ENCODE data around the gene MYH7.

MYH7 gene

DNA sequence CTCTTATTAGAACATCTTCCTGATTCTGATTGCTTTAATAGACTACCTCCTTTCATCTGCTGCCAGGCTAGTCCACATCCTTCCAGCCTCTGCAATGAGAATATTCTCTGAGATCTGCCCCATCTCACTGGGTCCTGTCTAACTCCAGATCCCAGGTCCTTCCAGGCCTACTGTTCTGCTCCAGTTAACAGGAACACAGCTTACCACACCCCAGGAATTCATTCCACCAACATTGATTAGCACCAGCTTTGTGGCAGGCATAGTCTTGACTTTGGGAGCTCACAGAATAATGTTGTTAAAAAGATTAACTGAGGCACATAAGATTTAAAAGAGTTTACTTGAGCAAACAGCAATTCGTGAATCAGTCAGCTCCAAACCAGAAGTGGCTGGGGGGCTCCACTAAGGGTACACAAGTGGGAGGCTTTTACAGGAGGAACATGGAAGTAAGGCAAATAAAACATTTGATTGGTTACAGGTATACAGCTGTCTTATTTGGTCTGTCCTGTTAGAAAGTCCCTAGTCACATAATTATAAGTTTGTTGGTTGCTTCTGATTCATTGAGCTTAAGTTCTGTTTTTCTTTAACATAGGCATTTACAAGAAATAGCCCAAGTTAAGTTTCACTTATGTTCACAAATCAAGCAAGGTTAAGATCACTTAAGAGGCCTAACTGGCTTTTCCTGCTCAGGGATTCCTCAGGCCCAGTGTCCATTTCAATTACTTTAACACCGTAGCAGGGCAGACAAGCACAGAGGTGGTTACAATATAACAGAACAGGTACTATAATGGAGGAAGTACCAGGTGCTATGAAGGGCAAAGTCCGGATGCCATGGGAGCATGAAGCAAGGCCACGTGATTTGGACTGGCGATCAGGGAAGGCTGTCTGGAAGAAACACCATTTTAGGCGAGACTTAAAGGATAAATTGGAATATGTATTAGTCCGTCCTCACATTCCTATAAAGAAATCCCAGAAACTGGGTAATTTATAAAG lies 12.2 kb upstream of the MYH7 start:
- DNase-seq (ENCODE audit: low read depth in 2 of 2): no peak

DNA sequence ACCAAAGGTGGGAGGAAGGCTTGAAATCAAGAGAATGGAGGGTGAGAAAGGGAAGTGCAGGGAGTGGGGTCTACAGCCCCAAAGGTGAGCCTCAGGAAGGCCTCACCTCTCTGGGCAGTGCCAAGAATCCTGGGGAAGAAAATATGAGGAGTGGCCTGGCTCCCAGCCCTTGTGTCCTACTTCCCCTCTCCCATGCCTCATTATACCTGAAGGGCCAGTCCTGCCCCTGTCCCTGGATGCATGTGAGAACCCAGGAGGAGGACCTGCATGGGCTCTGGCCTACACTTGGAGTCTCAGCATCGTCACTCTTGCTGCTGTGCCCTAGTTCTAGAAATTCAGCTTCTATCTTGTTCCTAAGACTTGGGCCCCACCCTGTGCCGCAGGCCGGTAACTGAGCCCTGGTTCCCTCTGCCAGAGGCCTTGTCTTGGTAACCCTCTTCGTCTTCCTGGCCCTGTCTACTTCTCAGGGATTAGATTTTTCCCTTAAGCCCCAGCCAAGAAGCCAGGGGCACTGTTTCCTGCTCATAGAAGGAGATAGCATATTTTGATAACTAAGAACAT lies 10.9 kb upstream of the MYH7 start:
- no peak for DNase-seq (ENCODE audit: low read depth in 2 of 2)

DNA sequence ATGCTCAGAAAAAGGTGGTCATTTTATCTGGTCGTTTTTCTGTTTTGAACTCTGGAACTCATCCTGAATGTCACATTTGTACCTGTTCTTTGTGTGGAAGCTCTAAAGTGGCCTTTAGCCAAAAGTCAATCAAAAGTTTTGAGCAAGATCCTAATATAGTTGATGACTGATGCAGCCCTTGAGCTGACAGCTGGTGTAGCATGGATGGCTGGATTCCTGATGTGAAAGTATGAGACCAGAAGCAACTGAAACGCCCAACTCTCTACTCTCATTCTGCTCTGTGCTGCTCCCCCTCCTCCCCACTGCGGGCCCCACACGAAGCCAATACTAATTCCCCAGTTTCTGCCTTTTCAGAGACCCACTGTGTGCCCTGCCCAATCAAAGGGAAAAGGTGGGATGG lies 10.3 kb upstream of the MYH7 start:
- DNase-seq (ENCODE audit: low read depth in 2 of 2): no peak

DNA sequence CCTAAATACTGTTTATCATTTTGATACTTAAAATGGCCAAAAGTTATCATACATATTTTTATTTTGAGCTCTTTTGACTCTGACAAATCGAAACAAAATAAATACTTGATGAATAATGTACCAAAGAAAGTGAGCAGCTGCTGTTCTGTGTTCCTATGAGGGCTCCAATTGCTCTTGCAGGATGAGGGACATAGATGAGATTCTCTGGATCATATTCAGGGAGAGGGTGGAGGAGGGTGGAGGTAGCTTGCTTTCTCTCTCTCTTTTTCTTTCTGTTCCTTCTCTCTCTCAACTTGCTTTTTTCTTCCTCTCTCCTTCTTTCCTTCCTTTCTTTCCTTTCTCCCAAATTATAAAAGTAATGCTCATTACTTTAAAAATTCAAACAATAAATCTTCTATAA lies 8.9 kb upstream of the MYH7 start:
- DNase-seq (ENCODE audit: low read depth in 2 of 2): no peak

DNA sequence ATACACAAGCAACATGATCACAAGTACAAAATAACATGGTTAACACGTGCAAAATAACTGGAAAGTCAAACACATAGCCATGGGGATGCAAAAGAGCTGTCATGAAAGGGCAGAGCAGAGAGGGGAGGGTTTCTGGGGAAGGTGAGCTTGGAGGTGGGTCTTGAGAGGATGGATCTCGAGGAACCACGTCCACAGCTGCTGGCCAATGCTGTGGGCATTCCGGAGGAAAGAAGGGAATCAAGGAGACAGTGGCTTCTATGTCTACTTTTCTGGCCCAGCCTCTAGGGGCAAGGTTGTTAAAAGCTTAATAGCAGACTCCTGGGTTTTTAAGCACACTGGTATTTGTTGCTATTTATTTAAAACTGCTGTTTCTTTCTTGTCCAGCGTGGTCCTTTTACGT lies 8.4 kb upstream of the MYH7 start:
- no peak for DNase-seq (ENCODE audit: low read depth in 2 of 2)

DNA sequence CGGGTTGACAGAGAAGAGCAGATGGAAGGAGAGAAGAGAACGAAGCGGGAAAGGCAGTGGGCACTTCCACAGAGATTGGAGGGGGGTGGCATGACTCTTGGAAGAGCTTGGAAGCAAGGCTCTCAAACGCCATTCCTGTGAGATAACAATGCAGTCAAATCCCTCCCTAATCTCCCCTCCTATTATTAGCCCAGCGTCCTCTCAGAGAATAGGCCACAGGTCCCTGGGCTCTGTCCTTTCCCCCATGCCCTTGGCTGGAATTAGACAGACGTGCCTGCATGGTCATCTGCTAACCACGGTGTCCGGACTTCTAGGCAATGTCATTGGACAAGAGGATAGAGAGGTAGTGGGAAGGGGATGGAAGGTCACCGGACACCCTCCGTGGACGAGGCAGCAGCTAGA lies 8.0 kb upstream of the MYH7 start:
- no peak for DNase-seq (ENCODE audit: low read depth in 2 of 2)

DNA sequence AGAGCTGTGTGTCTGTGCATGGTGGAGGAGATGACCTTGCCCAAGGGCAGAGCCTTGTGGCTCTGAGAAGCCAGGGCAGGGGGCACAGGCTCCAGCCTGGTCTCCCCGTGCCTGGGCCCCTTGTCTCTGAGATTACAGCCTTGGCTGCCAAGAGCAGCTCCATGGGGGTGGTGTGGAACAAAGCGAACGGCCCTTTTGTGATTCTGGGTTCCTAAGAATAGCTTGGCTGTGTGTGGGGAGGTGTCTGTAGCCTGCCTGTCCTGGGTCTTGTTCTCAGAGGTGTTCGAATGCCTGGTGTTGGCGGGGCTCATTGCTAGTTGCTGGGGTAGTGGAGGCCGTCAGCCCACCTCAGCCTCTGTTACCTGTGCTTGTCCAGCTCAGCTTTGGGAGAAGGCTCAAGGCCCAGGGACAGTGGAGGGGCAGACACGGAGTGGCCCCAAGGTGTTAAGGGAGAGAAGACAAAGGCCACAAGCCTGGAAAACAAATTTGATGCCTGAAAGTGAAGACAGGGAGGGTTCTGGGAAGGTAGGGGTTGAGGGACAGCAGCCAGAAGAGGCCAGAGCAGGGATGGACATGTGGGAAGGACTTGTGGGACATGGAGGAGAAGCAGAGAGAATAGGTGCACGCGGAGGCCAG lies 7.4 kb upstream of the MYH7 start:
- DNase-seq (ENCODE audit: low read depth in 2 of 2): no peak

DNA sequence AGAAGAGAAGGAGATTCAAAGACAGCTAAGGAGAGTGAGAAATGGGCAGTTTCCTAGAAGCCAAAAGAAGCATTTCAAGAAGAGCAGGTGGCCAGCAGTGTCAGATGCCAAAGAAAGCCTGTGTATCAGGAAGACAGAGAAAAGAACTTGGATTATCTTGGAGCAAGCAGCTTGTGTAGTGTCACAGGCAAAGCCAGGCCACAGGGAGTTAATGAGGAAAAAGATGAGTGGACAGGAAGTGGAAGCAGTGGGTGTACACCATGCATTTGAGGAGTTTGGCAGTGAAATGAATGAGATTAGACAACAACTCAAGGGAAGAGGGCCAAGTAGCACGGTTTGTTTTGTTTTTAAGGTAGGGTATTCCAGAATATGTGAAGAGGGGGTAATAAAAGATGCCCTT lies 5.6 kb upstream of the MYH7 start:
- no peak for DNase-seq (ENCODE audit: low read depth in 2 of 2)

DNA sequence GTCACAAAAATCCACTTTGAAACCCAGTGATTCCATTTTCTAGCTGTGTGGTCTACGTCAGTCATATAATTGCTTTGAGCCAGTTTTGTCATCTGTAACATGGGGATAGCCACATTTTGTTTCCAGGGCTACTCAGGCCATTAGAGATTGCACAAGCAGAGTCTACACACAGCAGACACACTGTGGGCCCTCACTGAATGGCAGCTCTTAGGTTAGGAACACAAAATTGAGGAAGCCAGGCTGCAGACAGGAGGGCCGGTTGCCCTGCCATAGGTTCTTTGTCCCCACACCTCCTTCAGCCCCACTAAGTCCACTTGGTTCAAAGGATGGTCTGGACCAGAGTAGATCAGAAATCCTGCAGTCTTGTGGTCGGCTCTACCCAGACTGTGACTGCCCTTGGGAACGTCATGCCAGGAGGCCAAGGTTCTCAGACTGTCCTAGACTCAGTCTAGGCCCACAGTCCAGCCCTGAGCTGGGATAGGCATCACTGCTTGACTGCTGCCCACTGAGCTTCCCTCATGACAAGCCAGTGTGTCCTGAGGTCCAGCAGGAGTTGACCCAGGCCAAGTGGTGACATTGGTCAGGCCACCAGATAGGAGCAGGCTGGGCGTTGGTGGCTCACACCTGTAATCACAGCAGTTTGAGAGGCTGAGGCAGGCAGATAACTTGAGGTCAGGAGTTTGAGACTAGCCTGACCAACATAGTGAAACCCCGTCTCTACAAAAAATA lies 3.8 kb upstream of the MYH7 start:
- DNase-seq (ENCODE audit: low read depth in 2 of 2): no peak

DNA sequence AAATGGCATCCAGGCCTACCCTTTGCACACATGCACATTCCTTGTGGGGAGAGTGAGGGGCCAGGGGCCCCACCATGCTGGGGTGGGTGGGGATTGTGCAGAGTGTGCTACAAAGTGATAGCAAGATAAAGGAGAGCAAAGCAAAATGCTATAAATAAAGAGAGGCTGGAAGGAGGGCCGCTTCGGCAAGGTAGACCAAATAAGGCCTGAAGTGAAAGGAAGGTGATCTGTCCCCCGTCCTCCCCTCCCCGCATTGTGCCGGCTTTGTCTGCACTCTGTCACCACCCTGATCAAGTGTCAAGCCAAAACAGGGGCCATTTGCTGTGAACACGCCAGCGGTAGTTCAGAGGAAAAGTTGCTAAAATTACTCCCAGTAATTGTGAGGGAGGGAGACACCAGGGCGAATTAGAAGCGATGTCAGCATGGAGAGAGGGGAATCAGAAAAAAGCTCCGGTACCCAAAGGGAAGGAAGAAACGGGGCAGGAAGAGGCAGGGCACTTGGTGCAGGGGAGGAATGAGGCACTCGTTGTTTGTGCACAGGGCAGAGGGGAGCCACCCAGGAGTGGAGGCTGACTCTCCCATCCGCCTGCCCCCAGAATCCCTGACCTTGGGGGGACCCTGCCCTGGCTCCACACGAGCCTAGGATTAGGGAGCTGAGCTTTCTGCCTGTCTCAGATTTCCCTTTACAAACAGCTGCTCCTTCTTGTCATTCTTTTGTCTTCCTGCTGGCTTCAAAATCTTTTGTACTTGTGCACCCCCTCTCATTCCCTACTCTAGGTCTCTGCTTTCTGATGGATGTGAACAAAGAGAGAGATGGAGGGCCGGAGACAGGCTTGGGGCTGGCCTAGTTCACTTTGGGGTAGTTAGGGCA lies 2.9 kb upstream of the MYH7 start:
- DNase-seq (ENCODE audit: low read depth in 2 of 2): no peak

DNA sequence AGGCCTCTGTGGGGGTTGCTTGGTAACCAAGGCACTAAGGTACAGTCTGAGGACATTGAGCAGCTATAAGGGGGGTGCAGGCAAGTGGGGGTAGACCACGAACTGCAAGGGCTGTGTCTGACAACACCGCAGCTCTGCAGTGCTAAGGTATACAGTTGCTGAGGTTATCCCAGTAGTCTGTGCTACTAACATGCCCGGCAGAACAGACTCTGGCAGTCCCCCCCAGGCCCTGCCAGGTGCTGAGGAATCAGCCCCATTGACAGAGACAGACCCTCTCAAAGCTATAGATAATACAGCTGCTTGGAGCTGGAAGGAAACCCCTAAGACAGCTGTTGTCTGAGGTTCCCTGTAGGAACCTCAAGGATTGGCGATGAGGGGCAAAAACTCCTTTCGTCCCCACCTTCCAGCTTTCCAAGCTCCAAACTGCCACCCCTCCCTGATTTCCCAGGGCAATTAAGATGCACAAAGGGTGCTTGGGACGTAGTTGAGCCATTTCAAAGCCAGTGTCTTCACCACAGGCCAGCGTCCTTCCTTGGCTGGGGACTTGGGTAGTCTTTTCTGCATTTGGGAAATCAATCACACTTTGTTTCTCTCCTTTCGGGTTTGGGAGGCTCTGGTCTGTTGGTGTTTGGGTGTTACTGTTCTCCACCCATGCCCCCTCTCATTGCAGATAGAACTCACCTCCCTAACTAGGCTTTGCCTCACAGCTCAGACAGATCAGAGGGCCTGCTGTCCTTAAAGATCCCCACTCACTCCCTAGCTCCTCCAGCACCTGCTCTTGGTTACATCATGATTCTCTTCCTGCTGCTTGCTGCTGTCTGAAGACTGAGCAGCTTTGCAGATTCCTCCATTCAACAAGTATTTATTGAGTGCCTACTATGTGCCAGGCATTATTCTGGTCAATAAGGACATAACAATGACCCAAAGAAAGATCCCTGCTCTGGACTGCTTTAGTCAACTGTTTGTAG lies 2.0 kb upstream of the MYH7 start:
- no peak for DNase-seq (ENCODE audit: low read depth in 2 of 2)

DNA sequence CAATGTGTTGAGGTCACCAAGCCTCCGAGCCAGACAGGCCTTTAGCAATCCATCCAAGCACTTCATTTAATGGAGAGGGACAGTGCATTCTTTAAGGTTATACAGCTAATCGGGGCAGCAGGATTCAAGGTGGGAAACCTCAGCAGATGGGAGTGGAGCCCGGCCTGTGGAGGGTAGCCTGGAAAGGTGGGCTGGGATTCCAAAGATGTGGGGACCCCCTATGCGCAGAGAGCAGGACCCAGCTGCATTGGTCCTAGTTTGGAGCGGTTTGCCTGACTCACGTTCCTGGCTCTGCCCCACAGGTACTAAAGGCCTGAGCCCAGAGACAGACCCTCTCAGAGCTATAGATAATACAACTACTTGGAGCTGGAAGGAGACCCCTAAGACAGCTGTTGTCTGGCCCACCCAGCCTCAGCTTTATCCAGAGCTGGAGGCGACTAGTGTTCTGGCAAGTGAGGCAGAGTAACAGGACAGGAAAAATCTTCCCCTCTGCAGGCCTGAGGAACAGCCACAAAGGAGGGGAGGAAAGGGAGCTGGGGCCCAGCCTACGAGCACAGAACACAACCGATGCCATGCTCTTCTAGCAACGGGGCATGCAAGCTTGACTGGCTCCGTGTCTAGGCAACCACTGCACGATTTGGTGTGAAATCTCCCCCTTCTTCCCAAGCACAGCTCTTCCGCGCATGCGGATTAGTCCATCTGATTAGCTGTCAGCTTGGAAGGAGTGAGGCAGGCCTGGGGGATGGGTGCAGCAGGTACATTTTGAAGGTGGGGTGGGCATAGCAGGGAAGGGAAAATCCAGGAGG lies 1.1 kb upstream of the MYH7 start:
- DNase-seq (ENCODE audit: low read depth in 2 of 2): no peak

DNA sequence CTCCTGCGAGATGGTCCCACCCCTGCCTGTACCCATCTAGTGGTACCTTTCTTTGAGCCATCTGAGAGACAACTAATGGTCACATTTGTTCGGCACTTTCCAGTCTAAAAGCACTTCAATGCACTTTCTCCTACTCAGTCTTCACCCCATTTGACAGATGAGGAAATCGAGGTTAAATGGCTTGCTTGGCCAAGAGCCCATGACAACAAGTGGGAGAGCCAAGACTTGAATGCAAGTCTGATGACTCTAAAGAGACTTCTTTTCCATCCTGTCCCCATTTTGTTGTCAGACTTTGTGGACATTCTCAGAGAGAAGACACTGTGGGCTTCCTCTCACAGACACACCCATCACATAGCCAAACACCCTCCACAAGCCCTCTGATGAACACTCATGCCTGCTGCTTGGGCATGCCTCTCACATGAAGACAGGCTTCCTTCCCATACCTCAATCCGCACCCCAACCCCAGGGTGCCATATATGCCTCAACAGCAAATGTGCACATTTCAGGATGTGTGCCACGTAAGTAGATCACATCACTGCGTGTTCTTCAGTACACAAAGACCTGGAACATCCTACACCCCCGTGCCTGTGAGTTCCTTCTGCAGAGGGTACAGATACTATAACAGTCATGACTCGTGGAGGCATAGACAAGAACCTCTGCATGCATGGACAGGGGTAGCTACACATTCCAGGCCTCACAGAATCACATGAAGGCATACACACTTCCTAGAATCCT lies 805 bp downstream of the MYH7 start:
- DNase-seq (ENCODE audit: low read depth in 2 of 2): no peak

DNA sequence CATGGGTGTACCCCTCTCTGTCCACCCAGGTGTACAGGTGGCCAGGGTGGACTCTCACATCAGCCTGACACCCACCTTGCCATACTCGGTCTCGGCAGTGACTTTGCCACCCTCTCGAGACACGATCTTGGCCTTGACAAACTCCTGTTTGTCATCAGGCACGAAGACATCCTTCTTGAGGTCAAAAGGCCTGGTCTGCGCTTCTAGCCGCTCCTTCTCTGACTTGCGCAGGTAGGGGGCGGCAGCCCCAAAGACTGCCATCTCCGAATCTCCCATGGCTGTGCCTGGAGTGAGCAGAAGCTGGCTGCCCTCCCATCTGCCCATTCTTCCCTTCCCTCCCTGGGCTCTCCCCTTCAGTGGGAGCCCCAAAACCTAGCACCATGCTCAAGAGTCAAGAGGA lies 2.0 kb downstream of the MYH7 start:
- DNase-seq (ENCODE audit: low read depth in 2 of 2): no peak

DNA sequence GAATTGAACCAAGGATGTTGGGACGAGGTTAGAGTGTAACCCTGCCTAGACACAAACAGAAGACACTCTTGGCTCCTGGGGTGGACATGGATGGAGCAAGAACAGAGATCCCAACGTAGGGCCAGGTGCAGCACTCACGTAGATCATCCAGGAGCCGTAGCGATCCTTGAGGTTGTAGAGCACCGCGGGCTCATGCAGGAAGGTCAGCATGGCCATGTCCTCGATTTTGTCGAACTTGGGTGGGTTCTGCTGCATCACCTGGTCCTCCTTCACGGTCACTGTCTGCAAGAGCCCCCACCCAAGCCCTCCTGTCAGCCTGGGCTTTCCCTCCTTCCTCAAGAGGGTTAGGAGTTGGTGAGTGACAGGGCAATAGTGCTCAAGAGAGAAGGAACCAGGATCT lies 2.5 kb downstream of the MYH7 start:
- no peak for DNase-seq (ENCODE audit: low read depth in 2 of 2)

DNA sequence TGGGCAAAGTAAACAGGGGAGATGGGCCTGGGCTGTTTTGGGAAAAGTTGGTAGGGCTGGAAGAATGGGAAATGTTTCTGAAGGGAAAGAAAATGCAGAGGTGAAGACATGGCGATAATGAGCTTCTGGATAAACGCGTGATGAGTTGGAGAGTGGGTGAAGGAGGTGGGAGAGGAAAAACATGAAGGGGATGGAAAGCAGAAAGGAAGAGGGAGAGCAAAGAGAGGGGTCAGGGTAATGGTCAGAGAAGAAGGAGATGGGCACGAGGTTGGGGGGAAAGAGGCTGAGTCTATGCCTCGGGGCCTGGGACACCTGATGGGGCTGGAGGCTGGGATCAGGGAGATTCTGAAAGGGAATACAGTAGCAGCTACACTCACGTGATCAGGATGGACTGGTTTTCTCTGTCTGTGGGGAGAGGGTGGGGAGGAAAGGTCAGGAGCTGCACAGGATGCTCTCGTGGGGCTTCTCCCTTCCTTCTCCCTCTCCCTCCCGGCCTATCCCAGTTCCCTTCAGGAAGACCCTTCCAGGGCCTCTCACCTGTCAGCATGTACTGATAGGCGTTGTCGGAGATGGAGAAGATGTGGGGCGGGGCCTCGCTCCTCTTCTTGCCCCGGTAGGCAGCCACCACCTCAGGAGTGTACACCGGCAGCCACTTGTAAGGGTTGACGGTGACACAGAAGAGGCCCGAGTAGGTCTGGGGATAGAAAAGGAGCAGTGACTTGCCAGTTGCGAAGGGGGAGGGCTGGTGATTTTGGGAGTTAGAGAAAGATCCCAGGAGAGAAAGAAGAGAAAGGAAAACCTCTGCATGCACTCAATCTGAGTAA lies 3.1 kb downstream of the MYH7 start:
- no peak for DNase-seq (ENCODE audit: low read depth in 2 of 2)

DNA sequence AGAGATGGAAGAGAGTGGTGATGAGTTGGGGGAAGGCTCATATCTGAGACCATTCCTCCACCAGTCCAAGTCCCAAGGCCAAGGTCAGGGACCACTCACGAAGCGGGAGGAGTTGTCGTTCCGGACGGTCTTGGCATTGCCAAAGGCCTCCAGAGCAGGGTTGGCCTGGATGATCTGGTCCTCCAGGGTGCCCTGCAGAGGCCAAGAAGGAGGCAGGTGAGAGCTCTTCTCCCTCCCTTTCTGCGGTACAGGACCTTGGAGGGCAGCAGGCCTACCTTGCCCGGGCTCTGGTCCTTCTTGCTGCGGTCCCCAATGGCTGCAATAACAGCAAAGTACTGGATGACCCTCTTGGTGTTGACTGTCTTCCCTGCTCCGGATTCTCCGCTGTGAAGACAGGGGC lies 4.0 kb downstream of the MYH7 start:
- no peak for DNase-seq (ENCODE audit: low read depth in 2 of 2)

DNA sequence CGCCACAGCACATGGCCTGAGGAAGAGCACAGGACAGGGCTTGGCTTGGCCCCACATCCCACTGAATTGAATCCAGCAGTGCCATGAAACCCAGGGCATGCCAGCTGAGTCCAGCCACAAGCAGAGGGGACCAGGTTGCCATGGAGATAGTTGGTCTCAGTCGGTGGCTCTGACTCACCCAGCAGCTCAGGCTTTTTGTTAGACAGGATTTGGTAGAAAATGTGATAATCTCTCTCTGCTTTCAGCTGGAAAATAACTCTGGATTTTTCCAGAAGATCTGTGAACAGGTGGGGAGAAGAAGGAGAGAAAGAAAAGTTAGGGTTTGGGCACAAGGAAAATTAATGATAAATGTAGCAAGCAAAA lies 4.8 kb downstream of the MYH7 start:
- no peak for DNase-seq (ENCODE audit: low read depth in 2 of 2)

Data from stimulated activated CD4-positive, alpha-beta T cell treated with anti-CD3 and anti-CD28 coated beads, Interleukin-15, amount 100 ng/mL, for 48 hours (primary cell).